DMS 273 (cell line): Measurements from ENCODE around the gene VWA3B.
"Not testable (repeated sequence)": the region's sequence is repeated elsewhere in the genome, so short reads cannot be mapped to it uniquely, and the experiment has no call there.

ENCODE experiments used
- DNase-seq: peaks from one replicate; lab custom pipeline; 2025; ENCODE audit not compliant: unreplicated experiment; lab: John Stamatoyannopoulos, UW

Gene VWA3B

DNA sequence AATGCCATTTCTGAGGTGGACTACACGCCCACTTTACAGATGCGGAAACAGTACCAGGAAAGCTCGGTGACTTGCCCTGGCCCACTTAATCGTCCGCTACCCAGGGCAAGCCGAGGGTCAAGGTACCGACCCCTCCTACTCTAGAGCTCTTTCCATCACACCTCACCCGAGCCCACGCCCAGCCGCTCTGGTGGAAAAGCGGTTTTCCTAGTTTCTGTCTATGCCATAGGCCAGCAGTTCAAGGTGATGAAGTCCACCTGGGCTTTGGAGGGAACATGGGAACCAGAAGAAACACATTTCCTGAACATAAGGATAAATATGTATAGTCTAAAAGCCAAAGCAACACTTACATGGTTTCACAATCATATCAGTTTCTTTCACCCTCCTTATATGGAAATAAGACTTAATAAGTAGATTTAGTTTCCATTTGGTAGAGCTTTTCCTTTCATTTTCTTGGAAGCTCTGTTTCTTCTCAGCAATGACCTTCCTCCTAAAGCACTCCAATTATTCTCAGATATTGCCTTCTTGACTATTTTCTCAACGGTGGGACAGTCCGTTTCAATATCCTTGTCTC lies 567 bp downstream of the VWA3B start:
- DNase-seq, result no peak

DNA sequence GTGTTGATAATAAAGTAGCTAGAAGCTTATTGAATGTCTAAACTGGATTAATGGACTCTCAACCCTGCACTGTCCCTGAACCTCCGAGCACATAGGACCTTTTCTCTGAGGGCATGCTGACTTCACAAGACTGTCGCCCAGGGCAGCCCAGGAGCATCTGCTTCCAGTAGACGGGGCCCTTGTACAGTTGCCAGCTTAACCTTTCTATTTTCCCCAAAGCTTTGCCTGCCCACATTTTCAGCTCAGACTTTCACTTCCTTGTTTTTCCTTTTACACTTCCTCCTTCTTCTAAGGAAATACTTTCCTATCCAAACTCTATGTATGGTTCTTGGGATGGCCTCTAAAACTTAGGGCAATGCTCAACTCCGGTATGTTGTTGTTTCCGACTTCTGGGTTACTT lies 1.3 kb downstream of the VWA3B start:
- peak; percentile 11 for DNase-seq

- no peak for DNase-seq
Measured at GRCh38 chr2:98089941-98090340, 3.0 kb downstream of the VWA3B start.

DNA sequence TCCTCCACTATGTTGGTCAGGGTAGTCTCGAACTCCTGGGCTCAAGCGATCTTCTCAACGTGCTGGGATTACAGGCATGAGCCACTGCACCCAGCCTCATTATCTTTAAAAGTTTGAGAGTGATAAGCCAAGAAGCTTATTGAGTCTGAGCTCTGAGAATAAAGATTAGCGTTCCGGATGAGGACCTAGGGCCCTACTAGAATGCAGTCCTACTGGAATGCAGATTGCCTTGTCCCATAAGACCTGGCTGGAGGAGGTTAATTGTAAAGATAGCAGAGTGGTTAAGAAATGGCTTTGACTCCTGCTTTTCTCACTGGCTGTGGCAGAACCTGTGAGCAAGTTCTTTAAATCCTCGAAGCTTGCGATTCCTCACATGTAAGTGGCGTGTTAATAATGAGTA lies 4.0 kb downstream of the VWA3B start:
- DNase-seq, result no peak

GRCh38 chr2:98091738-98092137 lies 4.8 kb downstream of the VWA3B start:
- DNase-seq, result no peak

DNA sequence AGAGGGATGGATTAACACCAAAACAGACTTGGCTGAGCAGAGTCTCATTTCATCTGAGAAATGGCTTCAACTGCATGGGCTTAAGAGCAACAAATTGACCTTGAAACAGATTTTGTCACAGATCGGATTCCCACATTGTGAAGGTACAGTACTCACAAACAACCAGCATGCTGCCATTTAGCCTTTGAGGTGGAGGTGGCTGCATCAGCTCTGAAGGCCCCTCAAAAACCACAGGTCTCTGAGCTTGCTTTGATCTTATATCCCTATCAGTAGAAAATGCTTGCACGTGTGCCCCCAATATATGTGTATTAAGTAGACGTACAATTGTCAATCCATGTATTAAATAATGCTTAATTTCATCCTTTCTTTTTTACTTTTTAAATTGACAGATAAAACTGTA lies 6.2 kb downstream of the VWA3B start:
- DNase-seq, result no peak

DNA sequence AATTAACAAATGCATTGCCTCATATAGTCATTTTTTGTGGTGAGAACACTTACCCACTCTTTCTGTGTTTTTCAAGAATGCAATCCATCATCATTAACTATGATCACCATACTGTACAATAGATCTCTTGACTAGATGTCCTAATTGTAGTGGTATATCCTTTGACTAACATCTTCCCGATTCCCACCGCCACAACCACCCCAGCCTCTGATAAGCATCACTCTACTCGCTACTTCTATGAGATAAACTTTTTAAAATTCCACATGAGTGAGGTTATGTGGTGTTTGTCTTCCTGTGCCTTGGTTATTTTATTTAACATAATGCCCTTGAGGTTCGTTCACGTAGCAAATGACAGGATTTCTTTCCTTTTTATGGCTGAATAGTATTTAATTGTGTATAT lies 6.6 kb downstream of the VWA3B start:
- no peak for DNase-seq

DNA sequence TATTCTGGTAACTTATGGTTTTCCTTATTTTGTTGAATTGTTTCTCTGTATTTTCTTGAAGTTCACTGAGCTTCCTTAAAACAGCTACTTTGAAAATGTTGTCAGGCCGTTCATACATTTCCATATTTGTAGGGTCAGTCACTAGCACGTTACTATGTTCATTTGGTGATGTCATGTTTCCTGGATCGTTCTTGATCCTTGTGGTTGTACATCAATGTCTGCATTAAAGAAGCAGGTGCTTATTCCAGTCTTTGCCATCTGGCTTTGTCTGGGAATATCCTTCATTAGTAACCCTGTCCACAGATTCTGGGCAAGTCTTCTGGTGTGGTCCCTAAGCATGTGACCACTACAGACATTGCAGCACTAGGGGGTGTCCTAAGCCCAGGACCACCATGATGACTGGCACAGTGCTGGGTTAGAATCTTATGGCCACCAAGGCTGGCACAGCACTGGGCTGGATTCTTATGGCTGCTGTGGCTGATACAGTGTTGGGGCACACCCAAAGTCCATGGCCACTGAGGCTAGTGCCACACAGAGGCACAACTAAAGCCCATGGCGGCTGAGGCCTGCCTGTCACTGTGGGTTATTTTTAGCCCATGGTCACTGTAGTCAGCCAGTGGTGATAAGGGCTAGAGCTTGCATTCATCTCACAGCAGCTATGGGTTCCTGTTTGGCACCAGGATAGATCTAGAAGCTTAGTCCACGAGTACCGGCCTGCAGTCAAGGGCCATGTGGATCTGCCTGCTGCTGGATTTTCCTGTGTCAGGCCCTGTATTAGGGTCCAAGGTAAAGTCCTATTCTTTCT lies 13.2 kb downstream of the VWA3B start:
- no peak for DNase-seq

DNA sequence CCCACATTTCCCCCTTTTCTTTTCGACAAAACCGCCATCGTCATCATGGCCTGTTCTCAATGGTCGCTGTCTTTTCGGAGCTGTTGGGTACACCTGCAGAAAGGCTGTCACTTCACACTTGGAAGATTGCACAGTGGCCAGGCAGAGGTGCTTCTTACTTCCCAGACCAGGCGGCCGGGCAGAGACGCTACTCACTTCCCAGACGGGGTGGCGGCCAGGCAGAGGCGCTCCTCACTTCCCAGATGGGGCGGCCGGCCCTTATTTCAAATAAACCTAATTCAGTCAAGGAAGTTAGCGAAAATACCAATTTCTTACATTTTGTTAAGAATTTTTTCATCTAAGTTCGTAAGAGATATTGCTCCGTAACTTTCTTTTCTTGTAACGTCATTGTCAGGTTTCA lies 15.3 kb downstream of the VWA3B start:
- DNase-seq, result not testable (repeated sequence)

DNA sequence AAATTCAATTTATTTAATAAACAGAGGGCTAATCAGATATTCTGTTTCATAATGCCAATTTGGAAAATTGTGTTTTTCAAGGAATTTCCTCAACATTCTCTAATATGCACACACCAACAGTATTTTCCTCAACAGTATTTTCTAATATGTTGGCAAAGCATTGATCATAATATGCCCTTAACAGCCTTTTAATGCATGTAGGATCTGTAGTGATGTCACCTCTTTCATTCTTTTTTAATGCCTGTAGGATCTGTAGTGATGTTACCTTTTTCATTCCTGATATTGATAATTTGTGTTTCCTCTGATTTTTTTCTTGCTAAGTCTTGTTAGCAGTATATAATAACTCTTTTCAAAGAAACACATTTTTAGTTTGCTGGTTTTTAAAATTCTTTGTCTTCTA lies 15.9 kb downstream of the VWA3B start:
- no peak for DNase-seq

- no peak for DNase-seq
Measured at GRCh38 chr2:98108110-98108509, 21.1 kb downstream of the VWA3B start.

- no peak for DNase-seq
Measured at GRCh38 chr2:98110741-98111140, 23.8 kb downstream of the VWA3B start.

- DNase-seq, result no peak
Measured at GRCh38 chr2:98114643-98115330, 27.8 kb downstream of the VWA3B start.

- DNase-seq, result no peak
Measured at GRCh38 chr2:98118161-98118560, 31.2 kb downstream of the VWA3B start.

- no peak for DNase-seq
Measured at GRCh38 chr2:98118852-98119251, 31.9 kb downstream of the VWA3B start.

DNA sequence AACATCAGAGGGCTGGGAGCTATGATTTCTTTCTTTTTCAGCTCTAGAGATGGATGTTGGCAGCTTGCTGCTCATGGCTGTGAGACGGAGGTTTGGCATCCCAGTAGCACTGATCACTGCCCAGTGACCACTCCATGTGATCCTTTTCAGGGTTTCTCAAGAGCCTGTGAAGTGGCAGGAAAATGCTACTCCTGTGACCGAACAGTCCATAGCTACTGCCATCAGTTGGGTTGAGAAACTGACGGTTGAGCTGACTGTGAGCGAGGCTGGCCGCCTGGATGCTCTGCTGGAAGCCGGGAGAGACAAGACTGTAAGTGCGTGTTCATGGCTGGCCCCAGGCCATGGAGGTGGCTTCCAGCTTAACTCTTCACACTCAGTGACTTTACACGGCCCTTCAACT lies 34.2 kb downstream of the VWA3B start:
- DNase-seq, result no peak

DNA sequence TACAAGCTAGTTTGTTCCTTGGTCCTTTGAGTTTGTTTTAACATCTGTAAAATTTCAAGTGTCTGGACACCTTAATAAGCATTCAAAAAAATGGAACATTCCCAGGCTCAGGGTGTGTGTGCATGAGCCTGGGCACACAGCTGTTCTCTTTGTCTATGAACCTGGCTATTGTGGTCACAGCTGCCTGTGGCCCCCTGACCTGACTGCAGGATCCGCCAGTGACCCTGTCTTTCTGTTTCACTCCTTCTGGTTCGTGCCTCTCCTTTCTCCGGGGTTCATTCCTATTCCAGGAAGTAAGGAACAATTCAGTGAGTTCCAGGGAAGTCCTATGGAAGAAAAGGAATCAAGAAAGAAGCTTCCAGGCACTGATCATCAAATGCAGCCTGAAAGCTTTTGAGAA lies 35.6 kb downstream of the VWA3B start:
- DNase-seq, result no peak

- no peak for DNase-seq
Measured at GRCh38 chr2:98123286-98123685, 36.3 kb downstream of the VWA3B start.

- DNase-seq, result no peak
Measured at GRCh38 chr2:98126061-98126460, 39.1 kb downstream of the VWA3B start.

DNA sequence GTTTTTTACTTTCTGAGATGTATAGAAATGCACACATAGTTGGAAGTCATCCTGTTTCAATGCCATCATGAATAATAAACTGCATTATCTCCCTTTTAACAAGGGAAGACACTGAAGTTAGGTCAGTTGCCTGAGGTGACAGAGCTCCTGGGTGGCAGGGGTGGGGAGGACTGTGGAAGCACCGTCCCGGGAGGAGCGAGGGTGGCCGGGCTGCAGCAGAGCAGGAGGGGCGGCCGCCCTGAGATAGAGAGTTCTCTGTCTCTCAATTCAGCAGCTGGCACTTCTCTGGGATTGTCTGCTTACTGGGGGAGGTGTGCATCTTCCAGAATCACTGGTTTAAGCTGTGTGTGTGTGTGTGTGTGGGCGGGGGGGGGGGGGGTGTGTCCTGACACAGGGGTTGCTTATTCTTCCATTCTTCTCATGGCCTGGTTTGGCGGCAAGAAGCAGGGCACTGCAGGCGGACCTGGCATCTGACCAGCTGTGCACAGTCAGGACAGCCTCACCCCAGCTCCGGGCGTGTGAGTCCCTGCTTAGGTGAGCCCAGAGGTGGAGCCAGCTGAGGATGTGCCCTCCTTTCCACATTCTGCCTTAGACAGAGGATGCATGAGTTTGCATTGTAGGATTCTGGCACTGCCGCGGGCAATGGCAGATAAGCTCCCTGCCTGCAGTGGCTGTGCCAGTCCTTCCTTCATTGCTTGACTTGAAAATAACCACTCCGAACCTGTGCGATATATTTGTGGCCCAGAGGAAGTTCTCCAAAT lies 40.4 kb downstream of the VWA3B start:
- DNase-seq, result no peak

- DNase-seq, result no peak
Measured at GRCh38 chr2:98128556-98129109, 41.7 kb downstream of the VWA3B start.
